ENCODE measurements around the gene PTPN1. TPM values are rescaled to one million over a fixed set of nuclear protein-coding genes. Genes with fewer than 3 reads are reported as not detected.

The PTPN1 gene
- total and polyA plus RNA-seq, 8 donors = 10.8 to 26.8 (median 16.8) TPM

GRCh38 chr20:50464026-50464724 is 46.0 kb upstream of the PTPN1 start:
- no peaks in the 10 kb centered on the region for H3K9me3 ChIP-seq
- no peaks in the 10 kb centered on the region for H3K27me3 ChIP-seq
- peak overlapping the region in 2 of 4 donors; percentile 9 to 25 for H3K4me3 ChIP-seq
- H3K36me3 ChIP-seq = no peaks in the 10 kb centered on the region
- 18 to 31% (median 19%) methylated on average over 12 to 21 of the region's 21 CpGs for WGBS, 5 donors
- H3K27ac ChIP-seq = no peak overlapping the region
- H3K4me1 ChIP-seq = peaks cover 11 to 25% (median 19%) of the 10 kb centered on the region in 4 donors
- TF ChIP-seq, protein P1, sequence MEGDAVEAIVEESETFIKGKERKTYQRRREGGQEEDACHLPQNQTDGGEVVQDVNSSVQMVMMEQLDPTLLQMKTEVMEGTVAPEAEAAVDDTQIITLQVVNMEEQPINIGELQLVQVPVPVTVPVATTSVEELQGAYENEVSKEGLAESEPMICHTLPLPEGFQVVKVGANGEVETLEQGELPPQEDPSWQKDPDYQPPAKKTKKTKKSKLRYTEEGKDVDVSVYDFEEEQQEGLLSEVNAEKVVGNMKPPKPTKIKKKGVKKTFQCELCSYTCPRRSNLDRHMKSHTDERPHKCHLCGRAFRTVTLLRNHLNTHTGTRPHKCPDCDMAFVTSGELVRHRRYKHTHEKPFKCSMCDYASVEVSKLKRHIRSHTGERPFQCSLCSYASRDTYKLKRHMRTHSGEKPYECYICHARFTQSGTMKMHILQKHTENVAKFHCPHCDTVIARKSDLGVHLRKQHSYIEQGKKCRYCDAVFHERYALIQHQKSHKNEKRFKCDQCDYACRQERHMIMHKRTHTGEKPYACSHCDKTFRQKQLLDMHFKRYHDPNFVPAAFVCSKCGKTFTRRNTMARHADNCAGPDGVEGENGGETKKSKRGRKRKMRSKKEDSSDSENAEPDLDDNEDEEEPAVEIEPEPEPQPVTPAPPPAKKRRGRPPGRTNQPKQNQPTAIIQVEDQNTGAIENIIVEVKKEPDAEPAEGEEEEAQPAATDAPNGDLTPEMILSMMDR (IDR thresholded peaks at IDR 0.05) = peak in 5 of 7 experiments; percentile 52 to 91 (median 77)
- TF ChIP-seq POLR2A (IDR thresholded peaks at IDR 0.05) = no peak
- TF ChIP-seq POLR2AphosphoS5 (IDR thresholded peaks at IDR 0.05) = no peak
- no peak for TF ChIP-seq EP300 (IDR thresholded peaks at IDR 0.05)
- intact Hi-C loops (cut with DNase I; ENCODE audit: low total_unique reads) = no loop called here
- DNase-seq = peak; percentile 58 to 80

- TF ChIP-seq POLR2A (IDR thresholded peaks at IDR 0.05) (no peak), POLR2AphosphoS5 (IDR thresholded peaks at IDR 0.05) (no peak), EP300 (IDR thresholded peaks at IDR 0.05) (no peak)
- TF ChIP-seq, protein P1 (IDR thresholded peaks at IDR 0.05) = no peak
- H3K4me1 ChIP-seq = peaks cover 11 to 23% (median 18%) of the 10 kb centered on the region in 4 donors
- intact Hi-C loops (cut with DNase I; ENCODE audit: low total_unique reads) = no loop called here
Measured at GRCh38 chr20:50464725-50465650, 45.2 kb upstream of the PTPN1 start.

GRCh38 chr20:50467174-50467573 is 43.0 kb upstream of the PTPN1 start:
- WGBS, 5 donors = 64 to 83% (median 74%) methylated on average over 6 of the region's 6 CpGs
- Histone ChIP-seq H3K36me3 (no peaks in the 10 kb centered on the region), H3K4me3 (no peak overlapping the region), H3K27ac (no peak overlapping the region), H3K4me1 (peaks cover 11 to 28% (median 14%) of the 10 kb centered on the region in 4 donors), H3K9me3 (no peaks in the 10 kb centered on the region), H3K27me3 (no peaks in the 10 kb centered on the region)
- no peak for DNase-seq
- intact Hi-C loops (cut with DNase I; ENCODE audit: low total_unique reads) = no loop called here
- TF ChIP-seq, protein P1 (IDR thresholded peaks at IDR 0.05) = no peak
- TF ChIP-seq POLR2AphosphoS5 (IDR thresholded peaks at IDR 0.05) = no peak
- TF ChIP-seq EP300 (IDR thresholded peaks at IDR 0.05) = no peak
- no peak for TF ChIP-seq POLR2A (IDR thresholded peaks at IDR 0.05)

More at GRCh38 chr20:50464725-50465650, 45.2 kb upstream of the PTPN1 start:
- no peaks in the 10 kb centered on the region for H3K27me3 ChIP-seq
- no peaks in the 10 kb centered on the region for H3K9me3 ChIP-seq
- no peaks in the 10 kb centered on the region for H3K36me3 ChIP-seq
- H3K27ac ChIP-seq = no peak overlapping the region
- no peak overlapping the region for H3K4me3 ChIP-seq
- no peak for DNase-seq
- 74 to 77% (median 76%) methylated on average over 14 of the region's 14 CpGs for WGBS, 5 donors

GRCh38 chr20:50467718-50468356 is 42.3 kb upstream of the PTPN1 start:
- intact Hi-C loops (cut with DNase I; ENCODE audit: low total_unique reads) = no loop called here
- peak; percentile 36 to 75 for DNase-seq
- H3K27ac ChIP-seq = no peak overlapping the region
- H3K4me1 ChIP-seq = peaks cover 11 to 28% (median 14%) of the 10 kb centered on the region in 4 donors
- no peaks in the 10 kb centered on the region for H3K36me3 ChIP-seq
- no peaks in the 10 kb centered on the region for H3K27me3 ChIP-seq
- 81 to 89% (median 86%) methylated on average over 3 of the region's 3 CpGs for WGBS, 5 donors
- H3K9me3 ChIP-seq = no peaks in the 10 kb centered on the region
- H3K4me3 ChIP-seq = no peak overlapping the region
- TF ChIP-seq EP300 (IDR thresholded peaks at IDR 0.05) = no peak
- TF ChIP-seq, protein P1 (IDR thresholded peaks at IDR 0.05) = no peak
- TF ChIP-seq POLR2AphosphoS5 (IDR thresholded peaks at IDR 0.05) = no peak
- no peak for TF ChIP-seq POLR2A (IDR thresholded peaks at IDR 0.05)

Data from stomach (tissue), 9 donors.